Measurements from ENCODE around the gene MON2.

The MON2 gene

GRCh38 chr12:62629413-62629812 is 162.8 kb downstream of the MON2 start:
- no peak overlapping the region for H3K27ac ChIP-seq
- TF ChIP-seq CTCF (IDR thresholded peaks at IDR 0.05) (no peak), ZFX (IDR thresholded peaks at IDR 0.05; ENCODE audit: borderline replicate concordance) (no peak)

- no peak overlapping the region for H3K27ac ChIP-seq
- TF ChIP-seq CTCF (IDR thresholded peaks at IDR 0.05) (no peak), ZFX (IDR thresholded peaks at IDR 0.05; ENCODE audit: borderline replicate concordance) (no peak)
Measured at GRCh38 chr12:62629971-62630739, 163.5 kb downstream of the MON2 start.

GRCh38 chr12:62631471-62632410 is 165.1 kb downstream of the MON2 start:
- no peak overlapping the region for H3K27ac ChIP-seq
- TF ChIP-seq ZFX (IDR thresholded peaks at IDR 0.05; ENCODE audit: borderline replicate concordance) (no peak), CTCF (IDR thresholded peaks at IDR 0.05) (no peak)

GRCh38 chr12:62632411-62632918 is 165.8 kb downstream of the MON2 start:
- TF ChIP-seq CTCF (IDR thresholded peaks at IDR 0.05) (no peak), ZFX (IDR thresholded peaks at IDR 0.05; ENCODE audit: borderline replicate concordance) (no peak)
- no peak overlapping the region for H3K27ac ChIP-seq

GRCh38 chr12:62635649-62636048 is 169.0 kb downstream of the MON2 start:
- no peak overlapping the region for H3K27ac ChIP-seq
- TF ChIP-seq ZFX (IDR thresholded peaks at IDR 0.05; ENCODE audit: borderline replicate concordance) (no peak), CTCF (IDR thresholded peaks at IDR 0.05) (no peak)

GRCh38 chr12:62637679-62638078 is 171.1 kb downstream of the MON2 start:
- TF ChIP-seq CTCF (IDR thresholded peaks at IDR 0.05): no peak
- TF ChIP-seq ZFX (IDR thresholded peaks at IDR 0.05; ENCODE audit: borderline replicate concordance): no peak
- no peak overlapping the region for H3K27ac ChIP-seq
